Measurements from ENCODE around the gene KMT2E. TPM values are rescaled to one million over a fixed set of nuclear protein-coding genes. Genes with fewer than 3 reads are reported as not detected.
A peak's percentile ranks its signal among the peaks of the same experiment; 100 is the strongest.

The KMT2E gene, protein sequence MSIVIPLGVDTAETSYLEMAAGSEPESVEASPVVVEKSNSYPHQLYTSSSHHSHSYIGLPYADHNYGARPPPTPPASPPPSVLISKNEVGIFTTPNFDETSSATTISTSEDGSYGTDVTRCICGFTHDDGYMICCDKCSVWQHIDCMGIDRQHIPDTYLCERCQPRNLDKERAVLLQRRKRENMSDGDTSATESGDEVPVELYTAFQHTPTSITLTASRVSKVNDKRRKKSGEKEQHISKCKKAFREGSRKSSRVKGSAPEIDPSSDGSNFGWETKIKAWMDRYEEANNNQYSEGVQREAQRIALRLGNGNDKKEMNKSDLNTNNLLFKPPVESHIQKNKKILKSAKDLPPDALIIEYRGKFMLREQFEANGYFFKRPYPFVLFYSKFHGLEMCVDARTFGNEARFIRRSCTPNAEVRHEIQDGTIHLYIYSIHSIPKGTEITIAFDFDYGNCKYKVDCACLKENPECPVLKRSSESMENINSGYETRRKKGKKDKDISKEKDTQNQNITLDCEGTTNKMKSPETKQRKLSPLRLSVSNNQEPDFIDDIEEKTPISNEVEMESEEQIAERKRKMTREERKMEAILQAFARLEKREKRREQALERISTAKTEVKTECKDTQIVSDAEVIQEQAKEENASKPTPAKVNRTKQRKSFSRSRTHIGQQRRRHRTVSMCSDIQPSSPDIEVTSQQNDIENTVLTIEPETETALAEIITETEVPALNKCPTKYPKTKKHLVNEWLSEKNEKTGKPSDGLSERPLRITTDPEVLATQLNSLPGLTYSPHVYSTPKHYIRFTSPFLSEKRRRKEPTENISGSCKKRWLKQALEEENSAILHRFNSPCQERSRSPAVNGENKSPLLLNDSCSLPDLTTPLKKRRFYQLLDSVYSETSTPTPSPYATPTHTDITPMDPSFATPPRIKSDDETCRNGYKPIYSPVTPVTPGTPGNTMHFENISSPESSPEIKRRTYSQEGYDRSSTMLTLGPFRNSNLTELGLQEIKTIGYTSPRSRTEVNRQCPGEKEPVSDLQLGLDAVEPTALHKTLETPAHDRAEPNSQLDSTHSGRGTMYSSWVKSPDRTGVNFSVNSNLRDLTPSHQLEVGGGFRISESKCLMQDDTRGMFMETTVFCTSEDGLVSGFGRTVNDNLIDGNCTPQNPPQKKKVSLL (N-terminal part only)
- total RNA-seq, result 100 to 1,000 TPM in 1 of 8 experiments, 10 to 100 TPM in 7; 26.6 to 105 (median 77.8) TPM

DNA sequence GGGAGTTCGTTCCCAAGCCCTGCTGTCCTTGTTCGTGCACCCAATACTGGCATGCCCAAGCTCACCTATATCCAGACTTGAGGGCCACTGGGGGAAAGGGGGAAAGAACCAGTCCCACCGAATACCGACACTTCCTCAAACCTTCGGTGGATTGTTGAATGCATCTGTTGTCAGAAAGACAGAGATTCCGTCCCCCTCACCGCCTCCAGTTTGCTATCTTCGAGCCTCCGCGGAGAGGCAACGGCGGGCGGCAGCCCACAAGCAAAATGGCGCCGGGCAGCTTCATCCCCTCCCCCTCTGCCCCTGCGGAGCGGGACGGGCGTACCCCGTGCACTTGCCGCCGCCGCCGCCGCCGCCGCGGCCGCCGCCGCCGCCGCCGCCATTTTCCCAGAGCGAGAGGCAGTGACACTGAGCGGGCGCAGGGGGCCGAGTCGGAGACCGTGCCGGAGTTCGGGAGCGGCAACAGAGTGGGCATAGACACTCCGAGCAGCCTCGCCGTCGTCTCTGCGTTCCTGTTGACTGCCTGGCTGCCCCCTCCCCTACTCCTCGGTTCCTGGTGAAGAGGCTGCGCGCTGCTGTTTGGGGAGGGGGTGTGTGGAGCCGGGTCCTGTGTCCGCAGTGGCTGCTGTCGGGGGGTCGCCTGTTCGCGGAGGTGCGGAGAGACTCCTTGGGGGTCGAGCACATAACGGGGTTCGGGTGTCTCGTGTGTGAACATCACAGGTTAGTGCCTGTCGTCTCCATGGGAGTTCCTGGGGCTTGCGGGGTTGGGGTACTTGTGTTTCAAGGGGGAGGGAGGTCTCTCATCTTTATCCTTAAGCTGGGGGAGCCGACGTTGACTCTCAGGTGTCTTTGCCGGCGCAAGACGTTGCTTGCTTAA lies at the start of gene KMT2E:
Gene KMT2E (plus strand): TSS at position 390 of the 877 bp plus-strand sequence. CDS start 26,748 bp downstream, outside the sequence.
- in situ Hi-C loops (cut with MboI; ENCODE audit: low pct_unique_long_range_greater_than_20kb in 2 of 9, low sequenced_read_pairs in 9 of 9, unreplicated experiment in 9 of 9), result no loop called here
- WGBS, 10 experiments, result 0 to 4% (median 1%) methylated on average over 4 to 32 of the region's 69 CpGs; no CpG with 5 or more reads in 7 of the 10 experiments
- H3K27ac ChIP-seq, result peak within 1 kb of the TSS; percentile 99 to 100
- H3K4me3 ChIP-seq, result peak within 1 kb of the TSS; percentile 76 to 96 (median 80)
- peak; percentile 22 to 63 (median 55) for ATAC-seq (replicated peaks in 6 of 8)
- peaks cover 0 to 4% of the 10 kb centered on the region in 2 donors for H3K4me1 ChIP-seq (replicated peaks in 1 of 2)

DNA sequence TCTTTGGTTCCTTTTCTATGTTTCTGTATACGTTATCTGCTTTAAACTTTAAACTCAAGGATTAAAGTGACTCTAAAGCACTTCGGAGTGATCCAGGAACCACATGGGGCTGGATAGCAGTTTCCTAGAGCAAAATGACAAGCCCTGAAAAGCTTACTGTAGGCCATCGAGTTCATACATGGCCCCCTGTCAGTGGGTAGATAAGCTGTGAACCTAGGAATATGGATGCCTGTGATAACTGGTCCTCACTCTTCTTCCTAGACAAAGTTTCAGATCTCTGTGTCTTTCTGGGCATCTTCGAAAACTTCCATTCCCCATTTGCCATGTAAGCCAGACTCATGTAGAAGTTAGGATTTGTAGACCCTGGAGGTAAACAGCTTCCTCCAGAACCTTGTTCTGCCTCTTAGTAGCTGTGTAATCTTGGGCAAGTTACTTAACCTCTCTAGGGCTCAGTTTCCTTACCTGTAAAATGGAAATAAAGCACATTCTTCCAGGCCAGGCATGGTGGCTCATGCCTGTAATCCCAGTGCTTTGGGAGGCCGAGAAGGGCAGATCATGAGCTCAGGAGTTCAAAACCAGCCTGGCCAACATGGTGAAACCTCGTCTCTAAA lies 49.3 kb upstream of the KMT2E start:
- H3K27ac ChIP-seq, result no peak overlapping the region
- in situ Hi-C loops (cut with MboI; ENCODE audit: low pct_unique_long_range_greater_than_20kb in 2 of 9, low sequenced_read_pairs in 9 of 9, unreplicated experiment in 9 of 9), result no loop called here

DNA sequence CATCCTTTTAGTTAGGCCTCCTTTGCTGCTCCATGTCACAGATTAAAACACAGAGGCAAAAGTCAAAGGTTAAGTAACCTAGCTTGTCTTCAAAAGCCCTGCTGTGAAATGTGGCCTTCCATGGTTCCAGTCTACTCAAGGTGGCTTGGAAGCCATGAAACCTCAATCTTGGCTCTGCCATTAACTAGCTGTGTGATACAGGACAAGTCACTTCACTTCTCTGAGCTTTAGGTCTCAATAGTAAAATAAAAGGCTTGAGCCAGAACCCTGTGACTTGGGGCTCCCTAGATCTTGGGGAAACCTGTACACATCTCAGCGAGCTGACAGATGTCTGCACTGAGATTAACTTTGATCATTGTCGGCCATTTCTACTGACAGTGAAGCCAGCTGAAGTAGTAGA lies 48.0 kb upstream of the KMT2E start:
- no peak overlapping the region for H3K27ac ChIP-seq
- no peak for ATAC-seq (replicated peaks in 6 of 8)
- no peak overlapping the region for H3K4me3 ChIP-seq
- H3K4me1 ChIP-seq (replicated peaks in 1 of 2), result no peaks in the 10 kb centered on the region
- 93 to 100% (median 100%) methylated on average over 1 to 2 of the region's 2 CpGs; no CpG with 5 or more reads in 7 of the 10 experiments for WGBS, 10 experiments
- in situ Hi-C loops (cut with MboI; ENCODE audit: low pct_unique_long_range_greater_than_20kb in 2 of 9, low sequenced_read_pairs in 9 of 9, unreplicated experiment in 9 of 9), result no loop called here

More for the DNA sequence above, 49.3 kb upstream of the KMT2E start:
- 49 to 100% (median 90%) methylated on average over 2 to 5 of the region's 6 CpGs; no CpG with 5 or more reads in 2 of the 10 experiments for WGBS, 10 experiments
- no peak overlapping the region for H3K4me3 ChIP-seq
- H3K4me1 ChIP-seq (replicated peaks in 1 of 2), result no peaks in the 10 kb centered on the region
- no peak for ATAC-seq (replicated peaks in 6 of 8)

DNA sequence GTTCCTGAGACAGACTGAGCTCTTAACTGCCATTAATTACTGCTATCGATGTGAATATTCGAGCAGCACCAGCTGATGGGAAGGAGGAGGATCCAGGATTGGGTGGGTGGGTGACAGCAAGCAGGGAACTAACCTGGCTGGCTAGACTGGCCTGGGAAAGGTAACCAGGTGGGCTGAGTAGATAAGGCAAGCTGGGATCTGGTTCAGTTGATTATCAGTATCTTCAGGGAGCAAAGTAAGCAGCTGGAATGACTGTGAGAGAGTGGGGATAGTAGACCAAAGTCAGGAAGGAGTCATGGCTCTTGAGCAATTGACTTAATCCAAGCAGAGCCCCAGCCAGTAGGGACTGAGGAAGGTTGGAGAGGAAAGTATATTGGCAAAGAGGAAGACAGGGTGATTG lies 46.9 kb upstream of the KMT2E start:
- Histone ChIP-seq H3K27ac (no peak overlapping the region), H3K4me1 (replicated peaks in 1 of 2) (no peaks in the 10 kb centered on the region), H3K4me3 (no peak overlapping the region)
- WGBS, 10 experiments, result 80 to 100% (median 100%) methylated on average over 1 of the region's 2 CpGs; no CpG with 5 or more reads in 5 of the 10 experiments
- in situ Hi-C loops (cut with MboI; ENCODE audit: low pct_unique_long_range_greater_than_20kb in 2 of 9, low sequenced_read_pairs in 9 of 9, unreplicated experiment in 9 of 9), result no loop called here
- ATAC-seq (replicated peaks in 6 of 8), result no peak

DNA sequence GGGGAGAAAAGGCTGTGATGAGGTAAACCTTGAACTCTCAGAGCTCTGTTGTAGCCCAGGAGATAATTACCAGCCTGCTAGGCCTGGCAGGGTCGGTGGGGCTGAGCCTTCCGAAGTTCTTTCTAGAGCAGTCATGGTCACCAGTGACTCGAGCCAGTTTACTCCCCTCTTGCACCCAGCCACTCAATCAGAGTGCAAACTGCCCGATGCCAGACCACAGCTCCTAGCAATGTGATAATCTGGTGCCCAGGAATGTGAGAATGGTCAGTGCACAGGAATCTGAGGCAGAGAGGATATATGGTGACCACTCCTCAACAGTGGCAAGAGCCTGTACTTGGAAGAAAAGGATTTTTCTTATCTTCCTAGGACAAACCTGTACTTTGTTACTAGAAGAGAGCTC lies 46.4 kb upstream of the KMT2E start:
- Histone ChIP-seq H3K27ac (no peak overlapping the region), H3K4me1 (replicated peaks in 1 of 2) (no peaks in the 10 kb centered on the region), H3K4me3 (no peak overlapping the region)
- WGBS, 10 experiments, result 0 to 100% (median 80%) methylated on average over 1 to 3 of the region's 4 CpGs; no CpG with 5 or more reads in 2 of the 10 experiments
- peak in 1 of 8 experiments; percentile 60 for ATAC-seq (replicated peaks in 6 of 8)
- in situ Hi-C loops (cut with MboI; ENCODE audit: low pct_unique_long_range_greater_than_20kb in 2 of 9, low sequenced_read_pairs in 9 of 9, unreplicated experiment in 9 of 9), result no loop called here

DNA sequence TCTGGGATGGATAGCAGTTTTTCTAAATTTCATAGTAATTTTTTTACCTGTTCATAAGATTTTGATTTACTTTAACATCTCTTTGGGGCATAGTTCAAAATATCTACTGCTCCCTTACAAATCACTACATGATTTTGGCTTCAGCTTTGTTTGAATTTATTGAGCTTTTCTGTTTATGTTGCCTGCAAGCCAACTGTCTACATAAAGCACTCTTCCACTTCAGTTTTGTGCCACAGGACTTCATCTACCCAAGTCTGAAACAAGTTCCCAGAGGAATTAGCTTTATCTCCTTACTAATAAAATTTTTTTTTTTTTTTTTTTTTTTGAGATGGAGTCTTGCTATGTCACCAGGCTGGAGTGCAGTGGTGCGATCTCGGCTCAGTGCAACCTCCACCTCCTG lies 45.4 kb upstream of the KMT2E start:
- no peak for ATAC-seq (replicated peaks in 6 of 8)
- no peak overlapping the region for H3K4me3 ChIP-seq
- no peak overlapping the region for H3K27ac ChIP-seq
- in situ Hi-C loops (cut with MboI; ENCODE audit: low pct_unique_long_range_greater_than_20kb in 2 of 9, low sequenced_read_pairs in 9 of 9, unreplicated experiment in 9 of 9), result no loop called here
- WGBS, 10 experiments, result 93 to 100% (median 100%) methylated on average over 1 to 2 of the region's 2 CpGs; no CpG with 5 or more reads in 4 of the 10 experiments
- H3K4me1 ChIP-seq (replicated peaks in 1 of 2), result no peaks in the 10 kb centered on the region

DNA sequence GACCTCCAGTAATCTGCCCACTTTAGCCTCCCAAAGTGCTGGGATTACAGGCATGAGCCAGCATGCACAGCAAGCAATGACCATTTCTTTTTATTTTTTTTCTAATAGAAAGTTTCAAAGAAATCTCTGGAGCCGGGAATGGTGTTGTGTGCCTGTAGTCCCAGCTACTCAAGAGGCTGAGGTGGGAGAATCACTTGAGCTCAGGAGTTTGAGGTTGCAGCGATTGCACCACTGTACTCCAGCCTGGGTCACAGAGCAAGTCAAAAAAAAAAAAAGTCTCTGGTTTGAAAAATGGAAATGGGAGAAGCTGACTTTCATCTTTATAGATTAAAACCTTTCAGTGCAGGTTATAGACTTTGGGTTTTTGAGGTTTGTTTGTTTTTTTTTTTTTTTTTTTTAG lies 44.8 kb upstream of the KMT2E start:
- Histone ChIP-seq H3K27ac (no peak overlapping the region), H3K4me1 (replicated peaks in 1 of 2) (no peaks in the 10 kb centered on the region), H3K4me3 (no peak overlapping the region)
- WGBS, 10 experiments, result 75 to 100% (median 100%) methylated on average over 1 of the region's 2 CpGs; no CpG with 5 or more reads in 2 of the 10 experiments
- in situ Hi-C loops (cut with MboI; ENCODE audit: low pct_unique_long_range_greater_than_20kb in 2 of 9, low sequenced_read_pairs in 9 of 9, unreplicated experiment in 9 of 9), result no loop called here
- no peak for ATAC-seq (replicated peaks in 6 of 8)

DNA sequence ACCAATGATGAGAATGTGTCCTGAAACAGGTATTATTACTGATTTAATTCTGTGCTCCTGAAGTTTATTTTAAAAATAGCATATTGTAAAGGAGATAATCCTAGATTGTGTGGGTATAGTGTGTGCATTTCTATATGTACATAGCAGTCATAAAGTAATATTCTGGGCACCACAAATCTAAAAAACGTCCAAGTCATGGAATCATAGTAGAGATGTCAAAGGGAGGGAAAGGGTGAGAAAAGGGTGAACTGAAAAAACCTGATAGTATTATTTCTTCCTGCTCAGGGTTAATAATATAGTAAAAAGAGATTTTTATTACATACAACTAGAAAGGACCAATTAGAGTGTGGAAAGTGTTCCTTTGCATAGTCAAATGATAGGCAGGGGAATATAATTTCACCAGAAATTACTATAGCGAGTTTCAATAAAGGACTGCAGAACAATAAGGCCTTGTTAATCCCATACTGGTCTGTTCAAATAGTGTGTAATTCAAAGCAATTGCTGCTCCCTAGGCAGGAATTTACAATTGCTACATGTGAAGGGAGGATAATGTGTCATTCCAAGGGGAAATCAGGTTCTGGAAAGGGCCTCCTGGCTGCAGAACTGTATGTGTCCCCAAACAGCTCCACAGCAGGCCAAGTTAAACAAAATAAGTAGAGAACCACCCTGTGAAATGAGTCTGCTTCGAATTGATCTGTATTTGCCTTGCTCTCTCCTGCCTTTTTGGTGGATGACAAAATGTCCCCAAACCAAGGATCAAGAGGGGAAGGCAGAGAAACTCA lies 42.5 kb upstream of the KMT2E start:
- peak in 2 of 8 experiments; percentile 27 to 40 for ATAC-seq (replicated peaks in 6 of 8)
- 0 to 100% (median 69%) methylated on average over 1 to 3 of the region's 3 CpGs; no CpG with 5 or more reads in 1 of the 10 experiments for WGBS, 10 experiments
- Histone ChIP-seq H3K4me3 (no peak overlapping the region), H3K27ac (no peak overlapping the region), H3K4me1 (replicated peaks in 1 of 2) (no peaks in the 10 kb centered on the region)
- in situ Hi-C loops (cut with MboI; ENCODE audit: low pct_unique_long_range_greater_than_20kb in 2 of 9, low sequenced_read_pairs in 9 of 9, unreplicated experiment in 9 of 9), result no loop called here

DNA sequence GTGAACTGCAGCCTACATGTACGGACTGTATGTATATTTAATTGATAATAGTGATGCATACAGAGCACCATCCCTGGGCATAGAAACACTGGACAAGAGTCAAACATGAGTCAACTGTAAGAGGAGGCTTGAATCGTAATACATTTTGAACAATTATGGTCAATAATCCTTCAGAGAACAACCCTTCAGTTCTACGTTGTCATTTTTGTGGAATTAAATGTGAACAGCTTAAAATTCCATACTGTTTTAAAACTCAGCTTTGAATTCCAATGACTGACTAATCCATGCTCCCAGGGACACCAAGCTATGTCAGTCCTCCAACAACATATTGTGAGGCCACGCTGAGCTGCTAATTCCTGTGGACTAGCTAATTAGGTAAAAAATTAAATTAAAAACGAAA lies 41.5 kb upstream of the KMT2E start:
- no peak overlapping the region for H3K27ac ChIP-seq

DNA sequence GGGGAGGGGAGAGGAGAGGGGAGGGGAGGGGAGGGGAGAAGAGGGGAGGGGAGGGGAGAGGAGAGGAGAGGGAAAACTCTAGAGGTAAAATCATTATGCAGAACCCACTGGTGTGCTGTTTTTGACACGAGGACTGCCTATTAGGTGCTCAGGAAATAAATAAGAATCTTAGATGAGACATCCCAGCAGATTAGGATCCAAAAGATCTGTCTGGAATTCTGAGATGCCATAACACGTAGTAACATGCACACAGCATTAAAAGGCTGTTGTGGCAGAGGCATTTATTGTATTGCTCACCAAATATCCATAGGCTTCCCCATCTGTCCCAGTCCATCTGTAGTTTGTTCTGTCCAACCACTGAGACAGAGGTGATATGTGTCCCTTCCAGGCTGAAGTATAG lies 40.8 kb upstream of the KMT2E start:
- ATAC-seq (replicated peaks in 6 of 8), result no peak
- Histone ChIP-seq H3K4me3 (no peak overlapping the region), H3K4me1 (replicated peaks in 1 of 2) (peaks cover 0 to 3% of the 10 kb centered on the region in 2 donors), H3K27ac (no peak overlapping the region)
- in situ Hi-C loops (cut with MboI; ENCODE audit: low pct_unique_long_range_greater_than_20kb in 2 of 9, low sequenced_read_pairs in 9 of 9, unreplicated experiment in 9 of 9), result no loop called here
- WGBS, 10 experiments, result 40 to 100% methylated on average over 1 to 2 of the region's 2 CpGs; no CpG with 5 or more reads in 8 of the 10 experiments

More for the DNA sequence above, 41.5 kb upstream of the KMT2E start:
- Histone ChIP-seq H3K4me1 (replicated peaks in 1 of 2) (no peaks in the 10 kb centered on the region), H3K4me3 (no peak overlapping the region)
- in situ Hi-C loops (cut with MboI; ENCODE audit: low pct_unique_long_range_greater_than_20kb in 2 of 9, low sequenced_read_pairs in 9 of 9, unreplicated experiment in 9 of 9), result no loop called here
- WGBS, 10 experiments, result 0 to 100% (median 87%) methylated on average over 1 to 5 of the region's 5 CpGs
- ATAC-seq (replicated peaks in 6 of 8), result peak in 3 of 8 experiments; percentile 20 to 56 (median 42)

DNA sequence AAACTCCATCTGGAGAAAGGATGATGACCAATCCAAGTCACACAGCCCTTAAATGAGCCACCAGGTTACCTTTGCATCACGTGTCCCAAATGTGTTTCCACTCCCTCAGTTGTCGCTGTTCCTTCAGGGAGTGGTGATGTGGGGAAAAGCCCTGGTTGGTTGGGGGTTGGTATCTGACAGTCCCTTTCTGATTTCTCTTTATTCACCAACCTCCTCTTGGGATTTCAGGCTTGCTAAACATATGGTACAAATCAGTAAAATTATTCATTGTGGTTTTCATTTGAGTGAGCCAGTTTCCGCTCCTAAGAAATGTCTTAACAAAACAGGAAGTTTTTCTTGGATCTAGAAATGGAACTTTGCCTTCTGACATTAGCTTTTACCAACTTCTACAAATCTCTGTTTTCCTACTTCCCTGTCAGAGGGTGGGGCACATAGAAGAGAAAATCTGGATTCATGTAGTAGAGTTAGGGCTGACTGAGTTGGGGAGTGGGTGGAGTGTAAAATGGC lies 40.0 kb upstream of the KMT2E start:
- peak in 2 of 8 experiments; percentile 19 to 38 for ATAC-seq (replicated peaks in 6 of 8)
- WGBS, 10 experiments, result 0 to 100% (median 94%) methylated on average over 1 to 3 of the region's 3 CpGs; no CpG with 5 or more reads in 3 of the 10 experiments
- no peak overlapping the region for H3K27ac ChIP-seq
- in situ Hi-C loops (cut with MboI; ENCODE audit: low pct_unique_long_range_greater_than_20kb in 2 of 9, low sequenced_read_pairs in 9 of 9, unreplicated experiment in 9 of 9), result no loop called here
- H3K4me1 ChIP-seq (replicated peaks in 1 of 2), result peaks cover 6 to 10% of the 10 kb centered on the region in 2 donors
- H3K4me3 ChIP-seq, result no peak overlapping the region

All from motor neuron (in vitro differentiated cells).